H9 (cell line): ENCODE data around the gene CPAMD8. TPM values are rescaled to one million over a fixed set of nuclear protein-coding genes. Genes with fewer than 3 reads are reported as not detected.
A peak's percentile ranks its signal among the peaks of the same experiment; 100 is the strongest.

ENCODE experiments used
- DNase-seq: peaks from one replicate; pipeline ENCODE4 v3.0.0-alpha.2; 2017
- H2AFZ ChIP-seq: one replicate; pipeline ENCODE4 v1.6.1; 2013; ENCODE audit warnings: mild to moderate bottlenecking, low read length, control low read depth, moderate library complexity
- H2AK5ac ChIP-seq: 2 replicates; pipeline ENCODE4 v1.6.1; 2013; ENCODE audit warnings: low read length, control low read depth, mixed read lengths; ENCODE audit not compliant: insufficient read length
- H2BK120ac ChIP-seq: one replicate; pipeline ENCODE4 v1.6.1; 2013; ENCODE audit warnings: low read depth, mild to moderate bottlenecking, low read length, control low read depth, inconsistent platforms; ENCODE audit not compliant: poor library complexity, severe bottlenecking
- H2BK12ac ChIP-seq: 2 replicates; pipeline ENCODE4 v1.6.1; 2013; ENCODE audit warnings: low read length, control low read depth, mixed read lengths, low read depth; ENCODE audit not compliant: insufficient read length
- H2BK15ac ChIP-seq: 2 replicates; pipeline ENCODE4 v1.6.1; 2013; ENCODE audit warnings: low read depth, low read length, control low read depth
- H2BK20ac ChIP-seq: one replicate; pipeline ENCODE4 v1.6.1; 2013; ENCODE audit warnings: low read depth, mild to moderate bottlenecking, low read length, control low read depth, inconsistent platforms; ENCODE audit not compliant: poor library complexity, severe bottlenecking
- H2BK5ac ChIP-seq: 2 replicates; pipeline ENCODE4 v1.6.1; 2013; ENCODE audit warnings: low read length, control low read depth, mixed read lengths; ENCODE audit not compliant: insufficient read length
- H3K14ac ChIP-seq: 2 replicates; pipeline ENCODE4 v1.6.1; 2013; ENCODE audit warnings: low read length, control low read depth; ENCODE audit not compliant: insufficient read depth
- H3K18ac ChIP-seq: 2 replicates; pipeline ENCODE4 v1.6.1; 2013; ENCODE audit warnings: low read depth, mild to moderate bottlenecking, mixed read lengths, low read length, control low read depth; ENCODE audit not compliant: insufficient read length
- H3K23ac ChIP-seq: 2 replicates; pipeline ENCODE4 v1.6.1; 2013; ENCODE audit warnings: low read length, control low read depth, mixed read lengths, low read depth; ENCODE audit not compliant: insufficient read length
- H3K23me2 ChIP-seq: 2 replicates; pipeline ENCODE4 v1.6.1; 2013; ENCODE audit warnings: low read depth, mild to moderate bottlenecking, mixed read lengths, low read length, control low read depth; ENCODE audit not compliant: insufficient read length, poor library complexity, severe bottlenecking
- H3K27ac ChIP-seq: 2 replicates; pipeline ENCODE4 v1.5.1; 2013; ENCODE audit warnings: low read length, control low read depth, mixed read lengths, low read depth; ENCODE audit not compliant: insufficient read length
- H3K27me3 ChIP-seq: 2 replicates; pipeline ENCODE4 v1.6.1; 2013; ENCODE audit warnings: low read length, control low read depth, inconsistent platforms; ENCODE audit not compliant: insufficient read depth
- H3K4ac ChIP-seq: 2 replicates; pipeline ENCODE4 v1.6.1; 2013; ENCODE audit warnings: low read depth, mild to moderate bottlenecking, control low read depth, inconsistent platforms, low read length, moderate library complexity
- H3K4me1 ChIP-seq: 2 replicates; pipeline ENCODE4 v1.6.1; 2013; ENCODE audit warnings: low read length, control low read depth, inconsistent platforms; ENCODE audit not compliant: insufficient read depth
- H3K4me2 ChIP-seq: 2 replicates; pipeline ENCODE4 v1.6.1; 2013; ENCODE audit warnings: low read length, control low read depth, mixed read lengths; ENCODE audit not compliant: insufficient read length, insufficient read depth
- H3K56ac ChIP-seq: 2 replicates; pipeline ENCODE4 v1.6.1; 2013; ENCODE audit warnings: low read depth, mild to moderate bottlenecking, mixed read lengths, low read length, control low read depth; ENCODE audit not compliant: insufficient read length
- H3K79me1 ChIP-seq: 2 replicates; pipeline ENCODE4 v1.6.1; 2013; ENCODE audit warnings: low read depth, mild to moderate bottlenecking, moderate library complexity, low read length, control low read depth, inconsistent platforms; ENCODE audit not compliant: insufficient read depth, poor library complexity, severe bottlenecking
- H3K79me2 ChIP-seq: 2 replicates; pipeline ENCODE4 v1.6.1; 2013; ENCODE audit warnings: low read length, control low read depth, inconsistent platforms; ENCODE audit not compliant: insufficient read depth
- H3K9ac ChIP-seq: 2 replicates; pipeline ENCODE4 v1.6.1; 2013; ENCODE audit warnings: low read length, control low read depth, mixed read lengths; ENCODE audit not compliant: insufficient read length; ENCODE audit errors: extremely low read depth
- H3K9me3 ChIP-seq: one replicate; pipeline ENCODE4 v1.6.1; 2013; ENCODE audit warnings: low read depth, low read length, inconsistent platforms; ENCODE audit not compliant: control insufficient read depth
- H3T11ph ChIP-seq: one replicate; pipeline ENCODE4 v1.6.1; 2013; ENCODE audit warnings: mild to moderate bottlenecking, low read length, control low read depth, inconsistent platforms
- H4K20me1 ChIP-seq: one replicate; pipeline ENCODE4 v1.6.1; 2013; ENCODE audit not compliant: control insufficient read depth, insufficient read length, insufficient read depth
- H4K5ac ChIP-seq: 2 replicates; pipeline ENCODE4 v1.6.1; 2013; ENCODE audit warnings: low read depth, mild to moderate bottlenecking, mixed read lengths, low read length, control low read depth; ENCODE audit not compliant: insufficient read length
- H4K8ac ChIP-seq: replicated peaks from 2 replicates; pipeline ENCODE4 v1.6.1; 2013; ENCODE audit warnings: low read length, control low read depth, mixed read lengths, low read depth; ENCODE audit not compliant: insufficient read length
- H4K91ac ChIP-seq: 2 replicates; pipeline ENCODE4 v1.6.1; 2013; ENCODE audit warnings: low read depth, mild to moderate bottlenecking, moderate library complexity, mixed read lengths, low read length, control low read depth; ENCODE audit not compliant: insufficient read length
- H3K27ac Mint-ChIP-seq, 3 experiments: 2 replicates in 2 of 3; 3 replicates in 1 of 3; pipeline ENCODE4 v1.8.0; 2020 to 2021; ENCODE audit warnings: mixed read lengths in 3 of 3, mild to moderate bottlenecking in 1 of 3, moderate library complexity in 1 of 3
- H3K27me3 Mint-ChIP-seq: 2 replicates; pipeline ENCODE4 v1.8.0; 2021; ENCODE audit warnings: low read depth, mild to moderate bottlenecking, moderate library complexity, mixed read lengths
- H3K36me3 Mint-ChIP-seq, 3 experiments: 2 replicates in 2 of 3; 3 replicates in 1 of 3; pipeline ENCODE4 v1.8.0; 2020 to 2021; ENCODE audit warnings: low read depth in 3 of 3, mixed read lengths in 3 of 3; ENCODE audit not compliant: insufficient read depth in 1 of 3
- H3K4me1 Mint-ChIP-seq, 2 experiments: 2 replicates each; pipeline ENCODE4 v1.8.0; 2020; ENCODE audit warnings: mixed read lengths in 2 of 2
- H3K4me3 Mint-ChIP-seq, 2 experiments: 2 replicates in 1 of 2; 3 replicates in 1 of 2; pipeline ENCODE4 v1.8.0; 2020 to 2021; ENCODE audit warnings: mild to moderate bottlenecking in 2 of 2, mixed read lengths in 2 of 2, moderate library complexity in 1 of 2
- H3K9me3 Mint-ChIP-seq, 2 experiments: 2 replicates in 1 of 2; 3 replicates in 1 of 2; pipeline ENCODE4 v1.8.0; 2020; ENCODE audit warnings: mild to moderate bottlenecking in 2 of 2, mixed read lengths in 2 of 2, moderate library complexity in 1 of 2
- CTCF ChIP-seq: fragments of 200-600 bp; sonication (generic); conservative IDR thresholded peaks from 3 replicates; pipeline ENCODE4 v1.8.0; 2021; ENCODE audit warnings: antibody characterized with exemption, mild to moderate bottlenecking
- WGBS: extraction: QIAGEN DNeasy Blood & Tissue Kit; methylation state at CpG from one replicate; pipeline ENCODE4 v1.1.7; 2013; ENCODE audit warnings: missing lambda C conversion rate, low lambda C conversion rate, mixed read lengths; ENCODE audit not compliant: insufficient read length; ENCODE audit errors: extremely low coverage; 5-methylcytosine and 5-hydroxymethylcytosine counted together
- total RNA-seq: library from RNA; stranded (reverse); gene quantifications from 2 replicates; pipeline ENCODE4 v1.2.1, GENCODE V29; 2021

Gene CPAMD8
- total RNA-seq, 1 experiment from 2014 or later: 12.0 TPM

- no peak within 1 kb of the TSS for H3K4ac ChIP-seq
- H2AFZ ChIP-seq: no peak within 1 kb of the TSS
- H4K5ac ChIP-seq: no peak within 1 kb of the TSS
- Mint-ChIP-seq H3K4me3 (peak within 1 kb of the TSS; percentile 94 to 99), H3K9me3 (no peaks in the 10 kb centered on the region), H3K27me3 (no peaks in the 10 kb centered on the region; the same call in 1 of the 2 replicates), H3K36me3 (peaks cover 17 to 35% (median 27%) of the 10 kb centered on the region in 3 experiments), H3K27ac (peak within 1 kb of the TSS; percentile 97 to 100 (median 99)), H3K4me1 (peaks cover 48 to 49% of the 10 kb centered on the region in 2 experiments)
- H2BK15ac ChIP-seq: no peak within 1 kb of the TSS
- H3K9ac ChIP-seq: peak within 1 kb of the TSS; percentile 72
- peaks cover 5% of the 10 kb centered on the region for H3K79me1 ChIP-seq
- no peaks in the 10 kb centered on the region for H3K9me3 ChIP-seq
- no peaks in the 10 kb centered on the region for H4K20me1 ChIP-seq
- no peak for TF ChIP-seq CTCF
- H3K14ac ChIP-seq: peak within 1 kb of the TSS; percentile 88
- no peak within 1 kb of the TSS for H3T11ph ChIP-seq
- peak; percentile 99 for DNase-seq
- H2BK5ac ChIP-seq: no peak within 1 kb of the TSS
- no peak within 1 kb of the TSS for H4K8ac ChIP-seq
- no peaks in the 10 kb centered on the region for H3K27me3 ChIP-seq
- H3K27ac ChIP-seq: no peak within 1 kb of the TSS
- H2BK20ac ChIP-seq: no peak within 1 kb of the TSS
- H3K4me1 ChIP-seq: peaks cover 8% of the 10 kb centered on the region; the same call in 1 of the 2 replicates
- H2BK12ac ChIP-seq: no peak within 1 kb of the TSS
- H3K18ac ChIP-seq: peak within 1 kb of the TSS; percentile 83
- WGBS: no CpG with 5 or more reads among the region's 103 CpGs
- peak within 1 kb of the TSS; percentile 83 for H3K4me2 ChIP-seq
- H3K23ac ChIP-seq: no peak within 1 kb of the TSS
- H4K91ac ChIP-seq: no peak within 1 kb of the TSS
- no peak within 1 kb of the TSS for H3K56ac ChIP-seq
- H3K79me2 ChIP-seq: peaks cover 15% of the 10 kb centered on the region; the same call in 1 of the 2 replicates
- H3K23me2 ChIP-seq: peaks cover 9% of the 10 kb centered on the region
- H2BK120ac ChIP-seq: no peak within 1 kb of the TSS
- no peak within 1 kb of the TSS for H2AK5ac ChIP-seq
These were observed 48.6 kb upstream of the CPAMD8 start, which contains the start of the genes HAUS8 and MYO9B for GRCh38 chr19:17075035-17075863. HAUS8 (minus strand) TSS chr19:17075452; CDS start chr19:17075422, 30 bp downstream. MYO9B (plus strand) TSS chr19:17075777; CDS start chr19:17101718, 25,941 bp downstream.
